NCI-H2196 (cell line): Measurements from ENCODE around the gene ADAMTS17.
"Not testable (repeated sequence)": the region's sequence is repeated elsewhere in the genome, so short reads cannot be mapped to it uniquely, and the experiment has no call there.

Experiments used
- DNase-seq: peaks from one replicate; lab custom pipeline; 2025; ENCODE audit not compliant: unreplicated experiment; lab: John Stamatoyannopoulos, UW

The ADAMTS17 gene

GRCh38 chr15:100096700-100097099 lies 245.1 kb downstream of the ADAMTS17 start:
- DNase-seq, result no peak

GRCh38 chr15:100096248-100096600 lies 245.6 kb downstream of the ADAMTS17 start:
- DNase-seq, result no peak

- DNase-seq, result no peak
These were observed 246.1 kb downstream of the ADAMTS17 start for GRCh38 chr15:100095541-100096247.

- no peak for DNase-seq
These were observed 247.7 kb downstream of the ADAMTS17 start for GRCh38 chr15:100094127-100094510.

- DNase-seq, result no peak
These were observed 248.3 kb downstream of the ADAMTS17 start for GRCh38 chr15:100093211-100094126.

GRCh38 chr15:100092034-100092433 lies 249.7 kb downstream of the ADAMTS17 start:
- no peak for DNase-seq

- DNase-seq, result no peak
These were observed 251.4 kb downstream of the ADAMTS17 start for GRCh38 chr15:100090411-100090810.

GRCh38 chr15:100084042-100084821 lies 257.5 kb downstream of the ADAMTS17 start:
- DNase-seq, result not testable (repeated sequence)

GRCh38 chr15:100083572-100083971 lies 258.2 kb downstream of the ADAMTS17 start:
- no peak for DNase-seq

GRCh38 chr15:100082761-100083402 lies 258.9 kb downstream of the ADAMTS17 start:
- DNase-seq, result no peak

- DNase-seq, result no peak
These were observed 260.3 kb downstream of the ADAMTS17 start for GRCh38 chr15:100081454-100081853.

- DNase-seq, result no peak
These were observed 263.1 kb downstream of the ADAMTS17 start for GRCh38 chr15:100078511-100079220.

GRCh38 chr15:100075229-100075628 lies 266.5 kb downstream of the ADAMTS17 start:
- DNase-seq, result no peak

- no peak for DNase-seq
These were observed 267.8 kb downstream of the ADAMTS17 start for GRCh38 chr15:100073982-100074381.

GRCh38 chr15:100066521-100067280 lies 275.1 kb downstream of the ADAMTS17 start:
- not testable (repeated sequence) for DNase-seq

- DNase-seq, result no peak
These were observed 279.8 kb downstream of the ADAMTS17 start for GRCh38 chr15:100061944-100062343.

- no peak for DNase-seq
These were observed 281.4 kb downstream of the ADAMTS17 start for GRCh38 chr15:100060276-100060926.

GRCh38 chr15:100059521-100059920 lies 282.3 kb downstream of the ADAMTS17 start:
- no peak for DNase-seq

GRCh38 chr15:100059094-100059493 lies 282.7 kb downstream of the ADAMTS17 start:
- no peak for DNase-seq
